Endothelial cell of umbilical vein (primary cell): ENCODE measurements around the gene RASGEF1C.

Experiments used
- EZH2 ChIP-seq: IDR thresholded peaks from 2 replicates; pipeline ENCODE4 v1.6.1; 2012; ENCODE audit warnings: borderline replicate concordance, low read depth, mild to moderate bottlenecking, moderate library complexity, low read length, inconsistent platforms; ENCODE audit not compliant: severe bottlenecking
- FOS ChIP-seq: IDR thresholded peaks from 2 replicates; pipeline ENCODE4 v1.6.1; 2011; ENCODE audit warnings: mild to moderate bottlenecking, low read length, moderate library complexity, borderline replicate concordance; ENCODE audit not compliant: insufficient read depth
- GATA2 ChIP-seq: IDR thresholded peaks from 2 replicates; pipeline ENCODE4 v1.7.0; 2011; ENCODE audit warnings: low read depth, mild to moderate bottlenecking, moderate library complexity, mixed read lengths, low read length; ENCODE audit not compliant: insufficient read length, insufficient read depth
- JUN ChIP-seq: IDR thresholded peaks from 2 replicates; pipeline ENCODE4 v1.6.1; 2011; ENCODE audit warnings: borderline replicate concordance, low read depth; ENCODE audit not compliant: insufficient read length, insufficient read depth
- MYC ChIP-seq: IDR thresholded peaks from one replicate; pipeline ENCODE4 v1.6.1; 2011; ENCODE audit warnings: mild to moderate bottlenecking, low read depth, low read length
- POLR2A ChIP-seq: IDR thresholded peaks from 2 replicates; pipeline ENCODE4 v1.6.1; 2012; ENCODE audit warnings: low read depth, mild to moderate bottlenecking, control low read depth, low read length
- POLR2AphosphoS5 ChIP-seq: IDR thresholded peaks from 2 replicates; pipeline ENCODE4 v1.6.1; 2012; ENCODE audit warnings: low read depth, mild to moderate bottlenecking, control low read depth, low read length, moderate library complexity; ENCODE audit not compliant: insufficient read depth
- TF ChIP-seq, protein P1 (sequence below), 2 donors: IDR thresholded peaks; 1 replicate in 1 of 2; 2 replicates in 1 of 2; pipeline ENCODE4 v1.5.1; 2011; ENCODE audit warnings: low read length in 2 of 2, mild to moderate bottlenecking in 2 of 2, moderate library complexity in 2 of 2, control low read depth in 1 of 2, inconsistent platforms in 1 of 2, low read depth in 1 of 2; ENCODE audit not compliant: insufficient read depth in 1 of 2; ENCODE audit errors: extremely low read depth in 1 of 2
- TF ChIP-seq, protein P2 (sequence below): IDR thresholded peaks from 2 replicates; pipeline ENCODE4 v1.6.1; 2011; ENCODE audit not compliant: insufficient read depth, insufficient read length

GRCh38 chr5:180166176-180166575 is 42.8 kb downstream of the RASGEF1C start:
- TF ChIP-seq, protein P1, sequence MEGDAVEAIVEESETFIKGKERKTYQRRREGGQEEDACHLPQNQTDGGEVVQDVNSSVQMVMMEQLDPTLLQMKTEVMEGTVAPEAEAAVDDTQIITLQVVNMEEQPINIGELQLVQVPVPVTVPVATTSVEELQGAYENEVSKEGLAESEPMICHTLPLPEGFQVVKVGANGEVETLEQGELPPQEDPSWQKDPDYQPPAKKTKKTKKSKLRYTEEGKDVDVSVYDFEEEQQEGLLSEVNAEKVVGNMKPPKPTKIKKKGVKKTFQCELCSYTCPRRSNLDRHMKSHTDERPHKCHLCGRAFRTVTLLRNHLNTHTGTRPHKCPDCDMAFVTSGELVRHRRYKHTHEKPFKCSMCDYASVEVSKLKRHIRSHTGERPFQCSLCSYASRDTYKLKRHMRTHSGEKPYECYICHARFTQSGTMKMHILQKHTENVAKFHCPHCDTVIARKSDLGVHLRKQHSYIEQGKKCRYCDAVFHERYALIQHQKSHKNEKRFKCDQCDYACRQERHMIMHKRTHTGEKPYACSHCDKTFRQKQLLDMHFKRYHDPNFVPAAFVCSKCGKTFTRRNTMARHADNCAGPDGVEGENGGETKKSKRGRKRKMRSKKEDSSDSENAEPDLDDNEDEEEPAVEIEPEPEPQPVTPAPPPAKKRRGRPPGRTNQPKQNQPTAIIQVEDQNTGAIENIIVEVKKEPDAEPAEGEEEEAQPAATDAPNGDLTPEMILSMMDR (IDR thresholded peaks at IDR 0.05; ENCODE audit: extremely low read depth in 1 of 2, insufficient read depth in 1 of 2, low read depth in 1 of 2, low read length in 2 of 2): no peak
- no peak for TF ChIP-seq POLR2AphosphoS5
- TF ChIP-seq POLR2A: no peak
- no peak for TF ChIP-seq EZH2
- TF ChIP-seq, protein P2, sequence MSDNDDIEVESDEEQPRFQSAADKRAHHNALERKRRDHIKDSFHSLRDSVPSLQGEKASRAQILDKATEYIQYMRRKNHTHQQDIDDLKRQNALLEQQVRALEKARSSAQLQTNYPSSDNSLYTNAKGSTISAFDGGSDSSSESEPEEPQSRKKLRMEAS: no peak
- no peak for TF ChIP-seq JUN
- TF ChIP-seq MYC: no peak
- no peak for TF ChIP-seq FOS
- no peak for TF ChIP-seq GATA2
